Measurements from ENCODE around the gene HDAC4. TPM values are rescaled to one million over a fixed set of nuclear protein-coding genes. Genes with fewer than 3 reads are reported as not detected.

The HDAC4 gene
- total and polyA plus RNA-seq, 2 donors from 2014 or later = 2.2 to 56.8 TPM

DNA sequence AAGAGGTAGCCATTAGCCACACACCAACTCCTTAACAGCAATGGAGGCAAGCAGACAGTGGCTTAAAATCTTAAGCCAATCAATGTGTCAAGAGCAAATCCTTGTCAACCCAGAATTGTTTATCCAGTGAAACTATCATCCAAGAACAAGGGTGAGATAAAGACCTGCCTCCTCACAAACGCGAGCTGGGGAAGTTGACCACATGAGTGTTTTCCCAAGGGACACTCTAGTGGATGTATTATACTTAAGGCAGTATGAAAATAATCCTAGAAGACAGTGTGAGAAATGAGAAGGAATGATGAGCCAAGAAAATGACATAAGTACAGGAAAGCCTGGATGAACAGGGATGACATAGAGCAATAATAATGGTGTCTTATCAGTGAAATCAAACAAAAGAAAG is 343.3 kb downstream of the HDAC4 start:
- FAIRE-seq (no peak), DNase-seq (no peak)
- no peak for TF ChIP-seq CTCF (IDR thresholded peaks at IDR 0.05; ENCODE audit: borderline replicate concordance, extremely low read depth, insufficient read depth)
- Histone ChIP-seq H3K27ac (ENCODE audit: low read depth in 2 of 2, low read length in 2 of 2) (no peak overlapping the region), H3K9me3 (ENCODE audit: control insufficient read depth in 2 of 3, insufficient read depth in 1 of 3, low read length in 3 of 3) (peaks cover 0 to 11% (median 0%) of the 10 kb centered on the region in 3 donors), H3K27me3 (ENCODE audit: control insufficient read depth, insufficient read depth, low read length) (no peaks in the 10 kb centered on the region), H3K4me3 (ENCODE audit: low read length in 3 of 3) (no peak overlapping the region), H3K36me3 (ENCODE audit: control insufficient read depth in 2 of 3, insufficient read depth in 3 of 3, low read length in 3 of 3) (peaks cover 2 to 10% (median 7%) of the 10 kb centered on the region in 3 donors), H3K9ac (ENCODE audit: low read length in 3 of 3) (no peak overlapping the region), H3K4me1 (ENCODE audit: control insufficient read depth in 2 of 3, insufficient read depth in 2 of 3, low read depth in 1 of 3, low read length in 3 of 3) (no peaks in the 10 kb centered on the region)
- intact Hi-C loops (cut with DNase I) = no loop called here

DNA sequence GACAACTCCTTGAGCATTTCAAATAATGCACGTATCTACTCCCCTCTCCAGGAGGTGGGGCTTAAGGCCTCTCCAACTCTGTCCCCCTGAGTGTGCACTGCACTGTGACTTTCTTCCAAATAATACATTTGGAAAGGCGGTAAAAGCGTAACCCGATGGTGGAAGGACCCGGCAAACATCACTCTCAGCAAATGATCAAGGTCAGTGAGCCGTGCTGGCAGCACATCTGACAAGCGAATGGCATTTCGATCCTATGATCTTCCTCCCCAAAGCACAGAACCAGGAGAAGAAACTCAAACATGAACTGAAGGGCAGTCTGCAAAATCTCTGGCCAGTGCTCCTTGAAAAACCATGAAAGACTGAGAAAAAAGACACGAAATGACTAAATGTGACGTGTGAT is 344.2 kb downstream of the HDAC4 start:
- Histone ChIP-seq H3K9me3 (ENCODE audit: control insufficient read depth in 2 of 3, insufficient read depth in 1 of 3, low read length in 3 of 3) (peaks cover 0 to 11% (median 0%) of the 10 kb centered on the region in 3 donors), H3K27me3 (ENCODE audit: control insufficient read depth, insufficient read depth, low read length) (no peaks in the 10 kb centered on the region), H3K27ac (ENCODE audit: low read depth in 2 of 2, low read length in 2 of 2) (no peak overlapping the region), H3K36me3 (ENCODE audit: control insufficient read depth in 2 of 3, insufficient read depth in 3 of 3, low read length in 3 of 3) (peaks cover 2 to 13% (median 7%) of the 10 kb centered on the region in 3 donors), H3K9ac (ENCODE audit: low read length in 3 of 3) (no peak overlapping the region), H3K4me3 (ENCODE audit: low read length in 3 of 3) (no peak overlapping the region), H3K4me1 (ENCODE audit: control insufficient read depth in 2 of 3, insufficient read depth in 2 of 3, low read depth in 1 of 3, low read length in 3 of 3) (no peaks in the 10 kb centered on the region)
- FAIRE-seq (no peak), DNase-seq (no peak)
- intact Hi-C loops (cut with DNase I) = no loop called here
- TF ChIP-seq CTCF (IDR thresholded peaks at IDR 0.05; ENCODE audit: borderline replicate concordance, extremely low read depth, insufficient read depth) = no peak

GRCh38 chr2:239055756-239056493 is 344.9 kb downstream of the HDAC4 start:
- intact Hi-C loops (cut with DNase I) = no loop called here
- Histone ChIP-seq H3K4me1 (ENCODE audit: control insufficient read depth in 2 of 3, insufficient read depth in 2 of 3, low read depth in 1 of 3, low read length in 3 of 3) (no peaks in the 10 kb centered on the region), H3K27me3 (ENCODE audit: control insufficient read depth, insufficient read depth, low read length) (no peaks in the 10 kb centered on the region), H3K27ac (ENCODE audit: low read depth in 2 of 2, low read length in 2 of 2) (no peak overlapping the region), H3K4me3 (ENCODE audit: low read length in 3 of 3) (no peak overlapping the region), H3K9me3 (ENCODE audit: control insufficient read depth in 2 of 3, insufficient read depth in 1 of 3, low read length in 3 of 3) (peaks cover 0 to 11% (median 0%) of the 10 kb centered on the region in 3 donors), H3K36me3 (ENCODE audit: control insufficient read depth in 2 of 3, insufficient read depth in 3 of 3, low read length in 3 of 3) (peaks cover 2 to 13% (median 2%) of the 10 kb centered on the region in 3 donors), H3K9ac (ENCODE audit: low read length in 3 of 3) (no peak overlapping the region)
- TF ChIP-seq CTCF (IDR thresholded peaks at IDR 0.05; ENCODE audit: borderline replicate concordance, extremely low read depth, insufficient read depth) = no peak
- DNase-seq (no peak), FAIRE-seq (no peak)
